Tibial nerve (tissue), 4 donors: ENCODE measurements around the gene NEU4.
"Not testable (repeated sequence)": the region's sequence is repeated elsewhere in the genome, so short reads cannot be mapped to it uniquely, and the experiment has no call there.

Experiments used
- EP300 ChIP-seq, 2 donors: sonication (generic); formaldehyde crosslinking; IDR thresholded peaks; one replicate each; pipeline ENCODE4 v1.6.1; 2017; ENCODE audit warnings: antibody characterized with exemption in 2 of 2, mild to moderate bottlenecking in 1 of 2
- POLR2A ChIP-seq, 2 donors: fragments of 450-650 bp; IDR thresholded peaks; one replicate each; pipeline ENCODE4 v1.6.1; 2017; ENCODE audit warnings: antibody characterized with exemption in 2 of 2, mild to moderate bottlenecking in 2 of 2, moderate library complexity in 2 of 2
- TF ChIP-seq, protein P1 (sequence below), 5 experiments: fragments of 200-600 bp in 3 of 5; fragments of 450-650 bp in 2 of 5; sonication (generic) in 3 of 5; IDR thresholded peaks; one replicate each; pipeline ENCODE4 v1.5.1; 2016 to 2019; ENCODE audit warnings: antibody characterized with exemption in 5 of 5, mild to moderate bottlenecking in 3 of 5, moderate library complexity in 2 of 5

DNA sequence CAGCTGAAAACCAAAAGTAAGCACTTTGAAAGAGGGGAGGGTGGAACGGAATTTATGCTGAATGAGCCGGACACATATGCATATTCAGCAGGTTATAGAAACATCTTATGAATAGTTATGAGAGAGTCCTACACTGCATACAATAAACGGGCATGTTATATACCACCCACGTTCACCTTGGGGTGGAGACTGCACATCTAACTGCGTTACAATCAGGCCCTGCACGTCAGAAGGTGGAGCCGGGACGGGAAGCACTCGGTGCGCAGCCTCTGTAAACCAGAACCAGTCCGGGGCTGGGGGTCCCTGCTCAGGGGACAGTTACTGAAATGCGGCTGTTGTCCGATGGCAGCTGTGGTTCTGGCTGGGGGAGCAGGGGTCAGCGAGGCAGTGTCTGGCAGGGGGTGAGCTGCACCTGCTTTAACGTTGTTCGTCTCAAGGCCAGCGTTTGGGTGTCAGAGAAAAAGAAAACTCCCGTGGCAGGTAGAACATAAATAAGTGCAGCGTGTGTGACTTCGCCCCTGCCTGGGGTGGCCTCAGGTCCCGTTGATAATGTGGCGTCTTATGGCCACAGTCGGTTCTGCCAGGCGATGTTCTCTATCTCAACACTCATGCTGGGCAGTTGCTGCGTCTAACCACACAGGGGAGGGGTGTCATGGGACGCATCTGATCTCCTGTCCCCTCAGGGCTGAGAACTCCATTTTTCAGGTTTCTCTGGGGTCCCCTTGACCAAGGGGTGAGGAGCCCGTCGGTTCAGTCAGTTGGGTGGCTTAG is 24.9 kb downstream of the NEU4 start:
- TF ChIP-seq, protein P1, sequence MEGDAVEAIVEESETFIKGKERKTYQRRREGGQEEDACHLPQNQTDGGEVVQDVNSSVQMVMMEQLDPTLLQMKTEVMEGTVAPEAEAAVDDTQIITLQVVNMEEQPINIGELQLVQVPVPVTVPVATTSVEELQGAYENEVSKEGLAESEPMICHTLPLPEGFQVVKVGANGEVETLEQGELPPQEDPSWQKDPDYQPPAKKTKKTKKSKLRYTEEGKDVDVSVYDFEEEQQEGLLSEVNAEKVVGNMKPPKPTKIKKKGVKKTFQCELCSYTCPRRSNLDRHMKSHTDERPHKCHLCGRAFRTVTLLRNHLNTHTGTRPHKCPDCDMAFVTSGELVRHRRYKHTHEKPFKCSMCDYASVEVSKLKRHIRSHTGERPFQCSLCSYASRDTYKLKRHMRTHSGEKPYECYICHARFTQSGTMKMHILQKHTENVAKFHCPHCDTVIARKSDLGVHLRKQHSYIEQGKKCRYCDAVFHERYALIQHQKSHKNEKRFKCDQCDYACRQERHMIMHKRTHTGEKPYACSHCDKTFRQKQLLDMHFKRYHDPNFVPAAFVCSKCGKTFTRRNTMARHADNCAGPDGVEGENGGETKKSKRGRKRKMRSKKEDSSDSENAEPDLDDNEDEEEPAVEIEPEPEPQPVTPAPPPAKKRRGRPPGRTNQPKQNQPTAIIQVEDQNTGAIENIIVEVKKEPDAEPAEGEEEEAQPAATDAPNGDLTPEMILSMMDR (IDR thresholded peaks at IDR 0.05), result not testable (repeated sequence)
- not testable (repeated sequence) for TF ChIP-seq POLR2A, EP300 (IDR thresholded peaks at IDR 0.05)
